Neutrophil (primary cell): ENCODE measurements around the gene CALCA.

ENCODE experiments used
- H3K27ac ChIP-seq: fragments of 200-600 bp; sonication (generic); 2 replicates; pipeline ENCODE4 v1.5.1; 2016; ENCODE audit warnings: mild to moderate bottlenecking, moderate library complexity
- H3K27me3 ChIP-seq: fragments of 200-600 bp; sonication (generic); 2 replicates; pipeline ENCODE4 v1.6.0; 2016; ENCODE audit warnings: mild to moderate bottlenecking
- H3K36me3 ChIP-seq: fragments of 200-600 bp; sonication (generic); 2 replicates; pipeline ENCODE4 v1.5.1; 2017
- H3K4me1 ChIP-seq, 2 experiments: fragments of 200-600 bp in 1 of 2; sonication (generic) in 1 of 2; 1 replicate in 1 of 2; 2 replicates in 1 of 2; pipeline versions ENCODE4 v1.5.1 to v1.6.1; 2013 to 2016; ENCODE audit warnings: low read depth in 1 of 2, low read length in 1 of 2, mild to moderate bottlenecking in 1 of 2, moderate library complexity in 1 of 2; ENCODE audit not compliant: control insufficient read depth in 1 of 2, insufficient read depth in 1 of 2
- H3K4me3 ChIP-seq, 2 experiments: fragments of 200-600 bp in 1 of 2; sonication (generic) in 1 of 2; 1 replicate in 1 of 2; 2 replicates in 1 of 2; pipeline ENCODE4 v1.5.1; 2013 to 2016; ENCODE audit warnings: low read depth in 1 of 2, low read length in 1 of 2, mild to moderate bottlenecking in 1 of 2, moderate library complexity in 1 of 2
- H3K9me3 ChIP-seq: fragments of 200-600 bp; sonication (generic); 2 replicates; pipeline ENCODE4 v1.5.1; 2016
- TF ChIP-seq, protein P1 (sequence below): fragments of 200-600 bp; sonication (generic); IDR thresholded peaks from 2 replicates; pipeline ENCODE4 v1.5.1; 2016; ENCODE audit warnings: antibody characterized with exemption

Gene CALCA

DNA sequence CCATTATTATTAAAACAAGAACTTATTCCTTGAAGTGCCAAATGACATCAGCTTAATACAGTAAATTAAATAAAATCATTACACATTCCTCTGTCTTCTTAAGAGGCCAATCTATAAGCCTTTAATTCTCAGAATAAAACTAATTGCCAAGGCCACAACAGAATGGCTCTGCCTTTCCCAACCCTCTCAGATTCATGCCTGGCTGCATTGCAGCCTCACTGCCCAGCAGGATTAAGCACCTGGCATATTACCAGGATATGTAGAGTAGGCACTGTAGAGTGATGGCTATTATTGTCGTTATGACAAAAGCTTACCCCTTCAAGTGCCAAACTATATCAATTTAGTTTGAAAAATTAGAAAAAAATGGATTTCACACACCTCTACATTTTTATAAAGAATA lies 9.4 kb upstream of the CALCA start:
- no peaks in the 10 kb centered on the region for H3K36me3 ChIP-seq
- H3K4me3 ChIP-seq: no peak overlapping the region
- TF ChIP-seq, protein P1, sequence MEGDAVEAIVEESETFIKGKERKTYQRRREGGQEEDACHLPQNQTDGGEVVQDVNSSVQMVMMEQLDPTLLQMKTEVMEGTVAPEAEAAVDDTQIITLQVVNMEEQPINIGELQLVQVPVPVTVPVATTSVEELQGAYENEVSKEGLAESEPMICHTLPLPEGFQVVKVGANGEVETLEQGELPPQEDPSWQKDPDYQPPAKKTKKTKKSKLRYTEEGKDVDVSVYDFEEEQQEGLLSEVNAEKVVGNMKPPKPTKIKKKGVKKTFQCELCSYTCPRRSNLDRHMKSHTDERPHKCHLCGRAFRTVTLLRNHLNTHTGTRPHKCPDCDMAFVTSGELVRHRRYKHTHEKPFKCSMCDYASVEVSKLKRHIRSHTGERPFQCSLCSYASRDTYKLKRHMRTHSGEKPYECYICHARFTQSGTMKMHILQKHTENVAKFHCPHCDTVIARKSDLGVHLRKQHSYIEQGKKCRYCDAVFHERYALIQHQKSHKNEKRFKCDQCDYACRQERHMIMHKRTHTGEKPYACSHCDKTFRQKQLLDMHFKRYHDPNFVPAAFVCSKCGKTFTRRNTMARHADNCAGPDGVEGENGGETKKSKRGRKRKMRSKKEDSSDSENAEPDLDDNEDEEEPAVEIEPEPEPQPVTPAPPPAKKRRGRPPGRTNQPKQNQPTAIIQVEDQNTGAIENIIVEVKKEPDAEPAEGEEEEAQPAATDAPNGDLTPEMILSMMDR: no peak
- H3K27ac ChIP-seq: no peak overlapping the region
- no peaks in the 10 kb centered on the region for H3K4me1 ChIP-seq
- H3K27me3 ChIP-seq: peaks cover 66% of the 10 kb centered on the region
- H3K9me3 ChIP-seq: no peaks in the 10 kb centered on the region

DNA sequence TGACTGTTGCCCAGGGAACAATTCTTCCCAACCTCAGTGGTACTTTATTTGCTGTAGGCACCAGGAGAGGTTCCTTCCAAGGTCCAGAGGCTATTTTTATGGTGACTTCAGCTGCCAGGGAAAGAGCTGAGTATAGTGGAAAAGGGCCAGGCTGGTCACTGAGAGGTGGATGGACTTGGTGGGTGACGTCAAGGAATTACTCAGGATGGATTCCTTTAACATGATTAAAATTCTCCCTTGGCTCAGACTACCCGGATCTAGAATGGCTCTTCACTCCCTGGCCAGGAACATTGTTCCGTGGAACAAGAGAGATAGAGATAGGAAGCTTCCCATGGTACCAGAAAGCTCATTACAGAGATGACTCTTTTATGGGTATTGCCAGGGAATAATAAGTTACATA lies 8.7 kb upstream of the CALCA start:
- TF ChIP-seq, protein P1: no peak
- H3K27ac ChIP-seq: no peak overlapping the region
- H3K36me3 ChIP-seq: no peaks in the 10 kb centered on the region
- H3K4me3 ChIP-seq: no peak overlapping the region
- H3K27me3 ChIP-seq: peaks cover 72% of the 10 kb centered on the region
- no peaks in the 10 kb centered on the region for H3K4me1 ChIP-seq
- H3K9me3 ChIP-seq: no peaks in the 10 kb centered on the region

- Histone ChIP-seq H3K27me3 (peaks cover 98% of the 10 kb centered on the region), H3K9me3 (no peaks in the 10 kb centered on the region)
These were observed 5.1 kb upstream of the CALCA start for GRCh38 chr11:14977101-14977880.

DNA sequence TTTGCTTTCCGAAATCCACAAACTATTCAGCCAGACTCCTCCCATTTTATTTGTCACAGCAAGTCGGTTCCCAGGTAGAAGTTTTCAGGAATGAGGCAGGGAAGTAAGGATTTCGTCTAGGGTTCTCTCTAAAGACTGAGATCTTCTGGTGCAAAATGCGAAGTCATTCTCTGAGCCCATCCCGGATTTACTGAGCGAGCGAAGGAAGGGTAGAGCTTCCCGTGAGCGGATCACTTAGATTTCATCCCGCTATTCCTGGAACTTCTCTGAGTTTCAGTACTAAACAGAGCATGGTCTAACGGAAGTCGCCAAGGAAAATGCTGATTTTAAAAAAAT lies 3.1 kb upstream of the CALCA start:
- Histone ChIP-seq H3K27me3 (peaks cover 100% of the 10 kb centered on the region), H3K4me3 (no peak overlapping the region), H3K4me1 (peaks cover 0 to 11% of the 10 kb centered on the region in 2 experiments), H3K9me3 (no peaks in the 10 kb centered on the region), H3K27ac (no peak overlapping the region), H3K36me3 (no peaks in the 10 kb centered on the region)
- TF ChIP-seq, protein P1: no peak

More at GRCh38 chr11:14977101-14977880, 5.1 kb upstream of the CALCA start:
- no peak overlapping the region for H3K27ac ChIP-seq
- TF ChIP-seq, protein P1: no peak
- no peaks in the 10 kb centered on the region for H3K36me3 ChIP-seq
- peaks cover 0 to 11% of the 10 kb centered on the region in 2 experiments for H3K4me1 ChIP-seq
- H3K4me3 ChIP-seq: no peak overlapping the region

- H3K36me3 ChIP-seq: no peaks in the 10 kb centered on the region
- H3K27me3 ChIP-seq: peaks cover 100% of the 10 kb centered on the region
- H3K27ac ChIP-seq: no peak overlapping the region
- no peaks in the 10 kb centered on the region for H3K9me3 ChIP-seq
- TF ChIP-seq, protein P1: no peak
- H3K4me1 ChIP-seq: peaks cover 0 to 11% of the 10 kb centered on the region in 2 experiments
- H3K4me3 ChIP-seq: no peak overlapping the region
These were observed 2.5 kb upstream of the CALCA start for GRCh38 chr11:14974515-14975251.
